ENCODE measurements around the gene TLR6.

Gene TLR6, protein sequence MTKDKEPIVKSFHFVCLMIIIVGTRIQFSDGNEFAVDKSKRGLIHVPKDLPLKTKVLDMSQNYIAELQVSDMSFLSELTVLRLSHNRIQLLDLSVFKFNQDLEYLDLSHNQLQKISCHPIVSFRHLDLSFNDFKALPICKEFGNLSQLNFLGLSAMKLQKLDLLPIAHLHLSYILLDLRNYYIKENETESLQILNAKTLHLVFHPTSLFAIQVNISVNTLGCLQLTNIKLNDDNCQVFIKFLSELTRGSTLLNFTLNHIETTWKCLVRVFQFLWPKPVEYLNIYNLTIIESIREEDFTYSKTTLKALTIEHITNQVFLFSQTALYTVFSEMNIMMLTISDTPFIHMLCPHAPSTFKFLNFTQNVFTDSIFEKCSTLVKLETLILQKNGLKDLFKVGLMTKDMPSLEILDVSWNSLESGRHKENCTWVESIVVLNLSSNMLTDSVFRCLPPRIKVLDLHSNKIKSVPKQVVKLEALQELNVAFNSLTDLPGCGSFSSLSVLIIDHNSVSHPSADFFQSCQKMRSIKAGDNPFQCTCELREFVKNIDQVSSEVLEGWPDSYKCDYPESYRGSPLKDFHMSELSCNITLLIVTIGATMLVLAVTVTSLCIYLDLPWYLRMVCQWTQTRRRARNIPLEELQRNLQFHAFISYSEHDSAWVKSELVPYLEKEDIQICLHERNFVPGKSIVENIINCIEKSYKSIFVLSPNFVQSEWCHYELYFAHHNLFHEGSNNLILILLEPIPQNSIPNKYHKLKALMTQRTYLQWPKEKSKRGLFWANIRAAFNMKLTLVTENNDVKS

DNA sequence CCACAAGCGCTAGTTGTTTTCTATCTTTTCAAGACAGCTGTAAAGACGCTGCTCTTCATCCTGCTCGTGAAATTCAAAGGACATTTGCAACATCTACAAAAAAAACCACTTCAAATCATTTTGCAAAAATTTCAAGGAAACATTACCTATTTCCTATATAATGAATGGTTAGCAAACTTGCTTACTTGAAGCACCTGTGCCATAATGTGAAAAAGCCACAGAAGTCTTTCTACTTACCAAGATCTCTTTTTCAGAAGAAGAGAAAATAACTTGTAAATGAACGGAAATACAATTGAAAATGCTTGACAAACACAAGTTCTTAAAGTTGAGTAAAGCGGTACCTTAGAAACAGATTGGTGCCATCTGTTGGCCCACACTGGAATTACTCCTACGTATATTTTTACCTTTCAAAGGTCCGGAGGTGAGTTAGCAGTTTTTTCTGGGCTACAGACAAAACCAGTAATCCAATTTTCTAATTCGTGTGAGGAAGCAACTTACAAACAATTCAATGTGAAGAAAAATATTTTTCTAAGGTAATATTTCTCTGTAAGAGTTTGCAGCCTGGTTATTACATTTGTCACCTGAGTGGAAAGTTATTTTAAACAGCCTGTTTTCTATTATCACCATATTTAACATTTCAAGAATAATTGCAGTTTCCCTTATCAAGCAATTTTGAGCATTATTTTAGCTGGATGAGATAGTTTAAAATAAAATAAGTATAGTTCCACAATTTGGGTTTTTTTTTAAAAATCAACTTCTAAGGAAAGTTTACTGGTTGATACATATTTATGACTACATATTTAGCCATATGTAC is at the start of gene TLR6:
TLR6 (minus strand) TSS at position 294 of the 814 bp plus-strand sequence. CDS start 27,344 bp downstream, outside the sequence.
- DNase-seq (ENCODE audit: low read depth in 2 of 3, low spot score in 2 of 3): no peak

DNA sequence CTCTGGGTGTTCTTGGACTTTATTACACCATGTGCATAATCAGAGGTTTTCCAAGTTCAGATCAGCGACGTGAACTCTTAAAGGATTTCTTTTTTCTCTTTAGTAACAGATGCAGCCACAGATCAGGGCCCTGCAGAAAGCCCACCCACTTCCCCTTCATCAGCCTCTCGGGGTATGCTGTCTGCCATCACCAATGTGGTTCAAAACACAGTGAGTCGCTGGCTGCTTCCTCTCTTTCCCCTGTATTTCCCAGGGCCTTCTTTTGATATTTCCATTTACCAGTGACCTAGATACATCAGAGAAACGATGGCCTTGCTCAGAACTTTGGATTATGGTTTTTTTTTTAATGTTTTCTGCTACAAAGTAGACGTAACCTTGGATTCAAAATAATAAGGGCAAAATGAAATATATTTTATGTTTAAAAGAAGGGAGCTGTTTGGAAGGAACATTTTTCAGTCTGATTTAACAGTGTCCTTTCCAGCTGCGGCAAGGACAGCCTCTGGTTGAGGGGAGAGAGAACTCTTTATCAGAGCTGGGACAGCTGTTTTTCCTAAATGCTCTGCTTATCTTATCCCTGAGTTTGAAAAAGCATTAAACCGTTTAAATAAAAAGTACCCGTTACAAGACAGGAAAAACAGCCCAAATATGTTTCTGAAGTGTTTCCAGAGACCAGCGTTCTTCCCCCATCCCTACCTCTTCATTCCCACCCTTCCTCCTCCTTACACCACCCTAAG is 49.2 kb upstream of the TLR6 start:
- no peak for DNase-seq (ENCODE audit: low read depth in 2 of 3, low spot score in 2 of 3)

DNA sequence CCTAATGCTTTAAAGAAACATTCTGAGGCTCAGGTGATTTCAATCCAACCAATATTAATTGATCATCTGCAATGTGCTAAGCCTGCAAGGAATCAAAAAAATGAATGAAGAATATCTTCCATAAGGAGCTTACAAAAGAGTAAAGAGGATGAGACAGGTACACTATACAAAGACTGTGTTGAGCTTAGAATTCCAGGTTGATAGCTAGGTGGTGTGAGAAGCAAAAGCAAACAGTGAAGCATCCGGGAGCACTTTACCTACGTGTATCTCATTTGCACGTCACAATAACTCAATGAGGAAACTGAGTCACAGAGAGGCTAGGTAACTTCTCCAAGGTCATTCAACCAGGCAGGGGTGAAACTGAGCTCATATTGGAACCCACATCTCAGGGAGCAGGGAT is 48.1 kb upstream of the TLR6 start:
- DNase-seq (ENCODE audit: low read depth in 2 of 3, low spot score in 2 of 3): no peak

DNA sequence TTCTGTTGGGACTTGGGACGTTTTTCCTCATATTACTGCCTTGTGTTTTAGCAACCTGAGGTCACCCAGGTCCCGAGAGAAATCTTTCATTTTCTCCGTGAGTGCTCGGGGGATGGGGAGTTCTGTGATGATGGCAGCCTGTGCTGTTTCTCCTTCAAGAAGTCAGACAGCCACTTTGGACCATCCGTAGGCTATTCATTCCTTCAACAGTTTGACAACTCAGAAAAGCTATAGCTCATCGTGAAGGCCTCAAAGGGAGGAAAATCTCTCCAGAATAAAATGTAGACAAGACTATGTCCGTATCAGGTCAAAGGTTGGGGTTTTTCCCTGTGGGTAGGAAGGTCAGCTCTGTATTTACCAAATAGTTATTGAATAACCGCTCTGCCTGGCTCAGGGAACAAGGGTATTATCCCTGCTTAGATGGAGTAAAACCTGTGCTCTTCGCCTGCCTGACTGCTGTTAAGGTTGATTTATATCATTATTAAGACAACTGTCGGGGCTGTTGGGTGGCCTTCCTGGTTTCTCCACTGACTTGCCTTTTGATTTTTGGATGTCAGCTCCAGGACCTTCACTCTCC is 47.6 kb upstream of the TLR6 start:
- DNase-seq (ENCODE audit: low read depth in 2 of 3, low spot score in 2 of 3): no peak

DNA sequence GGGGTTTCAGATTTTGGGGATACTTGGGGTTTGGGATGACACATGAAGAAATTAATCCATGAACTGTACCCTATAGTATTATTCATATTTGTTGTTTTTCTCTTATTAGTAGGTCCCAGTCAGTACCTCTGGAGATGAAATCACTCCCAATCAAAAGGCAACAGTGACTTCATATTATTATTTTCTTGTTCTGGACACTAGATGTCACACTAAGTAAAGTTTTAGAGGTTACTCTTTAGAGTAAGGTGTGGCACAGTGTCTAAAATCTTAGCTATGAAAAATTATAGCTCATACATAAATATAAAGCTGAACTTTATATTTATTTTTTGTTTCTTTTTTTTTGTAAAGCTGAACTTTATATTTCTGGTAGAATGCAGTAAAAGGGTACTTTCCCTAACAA is 46.1 kb upstream of the TLR6 start:
- DNase-seq (ENCODE audit: low read depth in 2 of 3, low spot score in 2 of 3): no peak

DNA sequence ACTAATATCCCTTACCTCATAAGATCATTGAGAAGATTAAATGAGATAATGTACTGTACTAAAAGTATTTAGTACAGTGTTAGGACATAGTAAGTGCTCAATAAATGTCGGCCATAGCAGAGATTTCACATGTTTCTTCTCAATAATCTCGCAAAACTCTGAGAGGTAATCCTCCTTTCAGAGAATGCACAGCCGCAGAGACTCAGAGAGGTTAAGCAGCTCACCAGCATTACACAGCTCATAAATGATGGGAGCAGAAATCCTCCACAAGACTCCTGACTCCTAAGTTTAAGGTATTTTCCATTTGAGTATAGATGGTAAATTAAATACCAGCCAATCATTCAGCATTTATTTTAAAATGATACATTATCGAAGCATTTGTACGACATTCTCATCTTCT is 45.6 kb upstream of the TLR6 start:
- no peak for DNase-seq (ENCODE audit: low read depth in 2 of 3, low spot score in 2 of 3)

DNA sequence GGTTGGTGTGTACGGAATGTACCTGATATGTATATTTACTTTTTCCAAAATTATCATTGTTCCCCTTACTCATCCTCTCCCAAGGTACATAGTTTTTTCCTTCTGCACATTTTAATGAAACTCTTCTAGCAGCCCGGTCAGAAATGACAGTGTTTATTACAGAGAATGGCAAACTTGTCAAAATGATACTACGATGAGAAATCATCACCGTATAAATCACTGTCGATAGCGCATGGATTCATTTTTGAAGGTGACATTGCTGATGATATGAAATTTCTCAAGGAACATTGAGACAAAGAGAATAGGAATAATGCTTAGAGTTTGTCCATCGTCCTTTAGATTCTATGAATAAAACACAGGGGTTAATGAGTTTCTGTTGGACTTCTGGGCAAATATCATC is 41.6 kb upstream of the TLR6 start:
- DNase-seq (ENCODE audit: low read depth in 2 of 3, low spot score in 2 of 3): no peak

DNA sequence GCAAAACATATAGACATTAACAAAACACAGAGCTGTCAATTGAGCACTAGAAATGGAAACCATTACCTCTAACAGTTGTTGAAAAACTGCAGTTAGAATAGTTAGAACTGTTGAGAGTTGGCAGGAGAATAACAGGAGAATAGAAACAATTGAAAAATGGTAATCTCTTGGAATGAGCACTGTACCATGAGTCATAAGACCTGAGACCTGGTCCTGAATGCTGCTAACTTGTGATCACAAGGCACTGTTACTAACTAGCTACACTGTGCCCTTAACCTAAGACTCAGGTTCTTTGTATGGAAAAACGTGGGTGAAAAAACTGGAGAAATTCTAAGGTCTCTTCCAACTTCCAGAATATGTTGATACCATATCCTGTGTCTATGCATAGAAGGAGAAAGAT is 40.3 kb upstream of the TLR6 start:
- DNase-seq (ENCODE audit: low read depth in 2 of 3, low spot score in 2 of 3): no peak

DNA sequence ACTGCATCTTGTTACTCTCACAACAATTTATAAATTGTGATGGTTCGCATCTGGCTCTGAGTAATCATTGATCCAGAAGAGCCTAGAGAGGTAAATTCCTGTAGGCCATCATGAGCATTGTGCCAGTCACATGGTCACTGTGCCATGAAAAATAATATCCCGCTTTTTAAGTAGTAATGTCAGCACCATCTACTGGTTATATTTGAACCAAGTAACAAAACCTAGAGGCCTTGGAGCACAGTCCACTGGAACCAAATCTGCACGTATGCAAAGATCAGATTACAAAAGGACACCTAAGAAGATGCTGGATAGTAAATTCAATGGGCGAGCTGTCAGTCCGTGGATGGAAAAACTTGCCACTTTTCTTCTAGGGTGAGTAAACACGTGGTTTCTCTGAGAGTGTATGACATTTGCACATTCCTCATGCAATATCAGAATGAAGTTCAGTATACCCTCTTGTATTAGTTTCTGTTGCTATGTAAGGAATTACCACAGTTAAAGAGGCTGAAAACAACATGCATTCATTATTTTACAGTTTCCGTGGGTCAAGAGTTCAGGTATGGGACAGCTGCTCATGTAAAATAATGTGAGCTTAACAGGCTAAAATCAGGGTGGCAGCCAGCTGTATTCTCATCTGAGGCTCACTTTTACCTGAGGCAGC is 37.8 kb upstream of the TLR6 start:
- no peak for DNase-seq (ENCODE audit: low read depth in 2 of 3, low spot score in 2 of 3)

DNA sequence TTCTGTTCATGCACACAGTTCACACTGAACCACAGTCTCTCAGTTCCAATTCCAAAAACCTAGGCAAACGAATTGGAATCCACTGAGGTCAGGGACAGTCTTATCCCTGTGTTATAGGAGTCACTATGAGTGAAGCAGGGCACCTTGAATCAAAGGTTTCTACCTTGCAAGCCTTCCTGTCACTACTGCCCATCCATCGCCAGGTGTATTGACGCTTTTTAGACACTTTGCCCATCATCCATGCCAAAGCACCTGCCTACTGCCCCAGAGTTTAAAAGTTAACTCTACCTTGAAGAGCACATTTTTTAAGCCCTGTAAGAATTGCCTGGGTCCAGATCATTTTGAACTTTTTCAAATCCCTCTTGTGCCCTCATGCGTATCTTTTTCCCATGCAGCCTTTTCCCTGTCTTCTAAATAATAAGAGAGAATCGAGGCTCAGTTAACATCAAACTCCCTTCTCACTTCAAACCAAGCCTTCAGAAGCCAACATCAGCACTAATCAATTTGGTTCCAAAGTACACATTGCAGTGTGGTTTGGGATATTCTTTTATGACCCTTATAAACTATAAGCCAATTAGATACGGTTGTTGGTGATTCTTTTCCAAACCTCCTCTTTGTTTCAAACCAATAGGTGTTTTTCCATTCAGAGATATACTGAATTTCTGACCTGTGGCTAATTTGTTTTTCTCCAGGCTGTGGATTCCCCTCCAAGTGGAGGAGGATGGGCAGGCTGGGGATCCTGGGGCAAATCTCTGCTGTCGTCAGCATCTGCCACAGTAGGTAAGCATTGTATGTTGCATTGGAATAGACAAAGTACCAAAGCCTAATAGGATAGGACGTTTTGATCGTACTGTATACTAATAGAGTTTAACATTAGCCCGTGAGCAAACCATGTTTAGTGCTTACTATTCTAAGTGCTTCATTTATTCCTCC is 34.7 kb upstream of the TLR6 start:
- DNase-seq (ENCODE audit: low read depth in 2 of 3, low spot score in 2 of 3): no peak

DNA sequence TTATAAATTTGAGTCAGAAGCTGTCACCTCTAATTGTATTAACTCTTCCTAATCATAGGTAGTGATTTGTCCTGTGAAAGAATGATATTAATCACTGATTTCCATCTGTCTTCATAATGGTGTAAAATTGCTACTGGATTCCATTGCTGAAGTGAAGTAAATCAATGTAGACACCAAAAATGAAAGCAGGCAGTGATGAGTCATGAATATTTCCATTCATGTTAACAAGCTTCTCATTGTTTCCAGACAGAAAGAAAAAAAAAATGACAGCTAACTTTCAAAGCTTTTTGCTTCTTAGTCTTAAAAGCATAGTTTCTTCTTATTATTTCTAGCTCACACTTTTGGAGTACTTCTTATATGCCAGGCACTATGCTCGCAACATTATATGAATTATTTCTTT is 32.5 kb upstream of the TLR6 start:
- no peak for DNase-seq (ENCODE audit: low read depth in 2 of 3, low spot score in 2 of 3)

DNA sequence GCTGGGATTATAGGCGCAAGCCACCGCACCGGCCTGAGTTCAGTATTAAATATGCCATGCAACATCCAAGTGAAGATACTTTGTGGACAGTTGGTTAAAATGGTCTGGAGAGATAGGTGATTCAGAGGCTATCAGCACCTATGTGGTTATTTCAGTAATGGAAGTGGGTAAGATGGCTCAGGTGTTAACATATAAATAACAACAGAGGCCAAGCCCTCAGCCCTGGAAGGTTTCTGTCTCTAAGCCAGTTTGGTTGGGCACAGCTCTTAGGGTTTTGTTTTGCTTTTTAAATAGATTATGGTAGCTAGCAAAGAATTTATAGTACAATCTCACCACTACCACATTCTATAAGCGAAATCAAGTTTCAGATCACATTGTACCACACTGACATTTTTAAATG is 27.6 kb upstream of the TLR6 start:
- no peak for DNase-seq (ENCODE audit: low read depth in 2 of 3, low spot score in 2 of 3)

DNA sequence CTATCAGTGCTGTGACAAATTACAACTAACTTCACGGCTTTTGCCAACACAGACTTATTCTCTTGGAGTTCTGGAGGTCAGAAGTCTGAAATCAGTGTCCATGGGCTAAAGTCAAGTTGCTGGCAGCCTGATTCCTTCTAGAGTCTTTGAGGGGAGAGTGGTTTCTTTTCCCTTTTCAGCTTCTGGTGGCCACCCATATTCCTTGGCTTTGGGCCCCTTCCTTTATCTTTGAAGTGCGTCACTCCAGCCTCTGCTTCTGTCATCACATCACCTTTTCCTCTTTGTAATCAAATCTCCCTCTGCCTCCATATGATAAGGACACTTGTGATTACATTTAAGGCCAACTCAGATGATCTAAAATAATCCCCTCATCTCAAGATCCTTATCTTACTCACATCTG is 20.0 kb upstream of the TLR6 start:
- DNase-seq (ENCODE audit: low read depth in 2 of 3, low spot score in 2 of 3): no peak

DNA sequence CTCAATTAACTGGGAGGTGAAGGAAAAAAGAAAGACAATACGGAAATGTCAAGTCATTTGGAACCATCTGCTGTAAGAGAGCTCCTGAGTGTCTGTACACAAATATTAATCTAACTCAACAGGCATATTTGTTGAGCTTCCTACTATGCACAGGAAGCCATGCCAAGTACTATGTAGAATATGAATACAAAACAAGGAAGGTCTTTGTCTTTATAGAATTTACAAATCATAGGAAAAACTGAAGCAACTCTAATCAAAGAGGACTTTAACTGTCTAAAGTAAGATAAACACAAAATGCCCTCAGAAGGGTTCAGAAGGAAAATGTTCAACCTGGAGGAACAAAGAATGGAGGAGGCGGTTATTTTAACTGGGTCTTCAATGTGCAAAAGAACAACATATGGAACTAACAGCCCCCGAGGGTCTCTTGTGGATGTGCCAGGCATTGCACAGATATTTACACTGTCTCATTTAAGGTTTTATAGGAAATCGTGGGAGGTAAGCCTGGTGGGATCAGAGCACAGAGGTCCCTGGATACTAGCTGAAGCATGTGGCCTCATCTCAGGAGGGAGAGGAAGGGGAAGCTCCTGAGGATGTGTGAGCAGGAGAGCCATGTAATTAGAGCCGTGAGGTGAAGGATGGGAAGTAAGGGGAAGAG is 16.8 kb upstream of the TLR6 start:
- DNase-seq (ENCODE audit: low read depth in 2 of 3, low spot score in 2 of 3): no peak

DNA sequence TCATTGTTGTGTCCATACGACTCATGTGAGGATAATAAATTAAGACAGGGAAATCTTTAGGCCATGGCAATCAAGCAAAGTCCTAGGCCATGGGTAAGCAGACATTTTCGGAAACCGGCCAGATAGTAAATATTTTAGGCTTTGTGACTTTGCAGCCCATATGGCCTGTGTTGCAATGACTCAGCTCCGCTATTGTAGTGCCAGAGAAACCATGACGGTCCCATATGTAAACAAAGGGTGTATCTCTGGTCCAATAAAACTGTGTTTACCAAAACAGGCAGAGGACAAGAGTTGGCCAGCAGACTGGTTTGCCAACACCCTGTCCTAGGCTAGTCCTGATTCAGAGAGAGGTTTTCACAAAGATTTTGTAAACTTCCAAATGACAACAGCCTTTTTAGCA is 16.0 kb upstream of the TLR6 start:
- DNase-seq (ENCODE audit: low read depth in 2 of 3, low spot score in 2 of 3): no peak

DNA sequence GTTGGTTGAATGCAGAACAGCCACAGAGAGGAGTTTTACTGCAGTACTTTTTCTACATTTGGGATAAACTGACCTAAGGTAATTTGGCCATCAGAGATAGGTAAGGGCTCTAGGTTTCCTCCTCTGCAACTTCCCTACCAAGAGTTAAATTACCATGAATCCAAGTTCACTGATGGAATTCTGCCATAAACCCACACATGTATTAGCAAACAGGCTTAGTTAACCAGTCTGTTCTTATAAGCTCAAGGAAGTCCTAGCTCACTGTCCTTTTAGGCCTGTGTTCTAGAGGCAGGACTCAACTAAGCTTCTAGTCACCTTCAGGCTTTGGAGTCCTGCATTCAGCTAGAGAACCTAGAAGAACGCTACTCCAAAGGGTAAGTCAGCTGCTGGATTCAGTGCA is 15.0 kb upstream of the TLR6 start:
- no peak for DNase-seq (ENCODE audit: low read depth in 2 of 3, low spot score in 2 of 3)

DNA sequence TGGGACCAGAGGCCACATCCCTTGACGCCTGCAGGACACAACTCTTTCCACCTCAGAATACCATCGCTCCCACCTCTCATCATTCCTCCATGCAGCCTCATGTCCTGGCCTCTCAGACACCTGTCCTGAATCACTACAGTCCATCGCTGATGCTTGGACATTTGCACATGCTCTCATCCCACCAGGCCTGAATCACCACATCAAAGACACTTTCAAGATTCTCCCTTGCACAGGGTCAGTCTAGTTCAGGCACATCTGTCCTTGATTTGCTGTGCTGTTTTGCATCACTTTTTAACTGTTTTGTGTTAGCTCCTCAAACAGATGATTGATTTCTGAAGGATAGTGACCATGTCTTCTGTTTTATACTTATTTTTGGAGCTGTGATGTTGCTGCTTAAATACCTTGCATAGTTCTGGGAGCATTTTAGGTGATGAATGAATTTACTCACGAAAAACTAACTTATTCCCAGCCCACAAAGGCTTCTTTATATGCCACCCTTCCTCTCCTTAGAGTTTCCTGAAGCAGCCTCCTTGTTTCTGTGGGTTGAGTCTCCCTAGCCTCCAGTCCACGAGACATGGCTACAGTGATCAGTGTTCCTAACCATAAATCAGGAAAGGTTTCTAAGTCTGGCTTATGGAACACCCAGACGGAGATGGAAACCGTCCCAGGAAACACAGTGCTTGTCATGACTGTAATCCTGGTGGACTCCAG is 13.6 kb upstream of the TLR6 start:
- DNase-seq (ENCODE audit: low read depth in 2 of 3, low spot score in 2 of 3): no peak

DNA sequence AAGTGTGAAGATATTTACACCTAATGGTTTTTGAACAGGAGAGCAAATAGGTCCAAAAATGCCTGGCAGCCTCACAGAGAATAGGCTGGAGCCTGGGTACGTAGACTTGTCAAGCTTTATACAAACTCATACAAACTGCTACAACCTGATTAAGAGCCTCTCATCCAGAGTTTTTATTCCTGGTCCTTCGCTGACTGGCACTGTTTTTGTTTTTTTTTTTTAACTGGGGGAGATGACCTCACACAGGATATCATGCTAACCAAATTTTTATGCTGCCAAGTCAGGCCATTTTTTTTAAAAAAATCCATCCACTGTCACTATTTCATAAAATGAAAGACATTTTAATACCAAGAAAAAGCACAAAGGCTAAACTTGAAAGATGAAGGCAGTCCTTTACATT is 12.9 kb upstream of the TLR6 start:
- DNase-seq (ENCODE audit: low read depth in 2 of 3, low spot score in 2 of 3): no peak

Measured in activated CD8-positive, alpha-beta memory T cell treated with anti-CD3 and anti-CD28 coated beads for 48 hours (primary cell).